HG03103 (cell line): ENCODE measurements around the gene FHL2.
"Not testable (repeated sequence)": the region's sequence is repeated elsewhere in the genome, so short reads cannot be mapped to it uniquely, and the experiment has no call there.

Source experiments
- ATAC-seq: cut with Tn5 transposase; IDR thresholded peaks from one replicate; pipeline ENCODE4 v1.9.1; 2021; ENCODE audit warnings: low read depth; ENCODE audit not compliant: unreplicated experiment

Gene FHL2

GRCh38 chr2:105424836-105425235 is 26.0 kb upstream of the FHL2 start:
- not testable (repeated sequence) for ATAC-seq

DNA sequence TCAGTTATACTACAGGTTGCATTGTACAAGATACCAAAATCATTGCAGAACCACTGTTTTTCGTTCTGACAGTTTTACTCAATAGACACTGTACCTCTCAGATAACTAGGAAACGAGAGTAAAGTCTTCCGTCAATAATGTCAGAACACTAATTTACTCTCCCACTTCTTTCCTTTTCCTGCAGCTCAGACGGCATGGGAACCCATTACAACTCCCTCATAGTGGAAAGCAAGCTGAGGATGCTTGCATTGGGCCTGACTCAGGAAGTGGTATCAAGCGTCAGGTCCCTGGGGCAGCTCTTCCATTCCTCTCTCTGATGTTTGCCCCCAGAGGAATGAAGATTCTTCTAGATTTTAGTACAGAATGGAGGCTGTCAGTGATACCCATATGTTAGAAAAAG is 23.9 kb upstream of the FHL2 start:
- ATAC-seq: no peak

DNA sequence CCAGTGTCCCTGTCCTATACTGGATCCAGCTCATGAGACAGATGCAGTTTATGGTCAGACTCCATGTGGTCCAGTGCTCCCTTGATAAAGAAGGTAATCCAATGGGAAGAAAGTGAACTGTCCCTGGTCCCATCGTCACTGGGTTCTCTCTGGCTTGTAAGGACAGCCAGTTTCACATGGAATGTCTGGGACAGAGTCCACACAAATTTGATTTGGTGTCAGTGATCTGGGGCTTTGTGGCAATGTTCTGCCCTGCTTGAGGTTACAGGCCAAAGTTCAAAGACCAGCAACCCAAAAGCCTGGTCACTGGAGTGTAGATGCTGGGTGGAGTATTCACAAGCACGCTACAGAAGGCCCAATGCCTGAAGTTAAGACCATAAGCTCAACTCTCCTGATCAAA is 22.2 kb upstream of the FHL2 start:
- no peak for ATAC-seq

- ATAC-seq: no peak
Observed at GRCh38 chr2:105418522-105418921, 19.7 kb upstream of the FHL2 start.

GRCh38 chr2:105417857-105418436 is 19.1 kb upstream of the FHL2 start:
- ATAC-seq: no peak

GRCh38 chr2:105416156-105416555 is 17.3 kb upstream of the FHL2 start:
- ATAC-seq: no peak

- ATAC-seq: no peak
Observed at GRCh38 chr2:105415007-105415406, 16.2 kb upstream of the FHL2 start.

- ATAC-seq: no peak
Observed at GRCh38 chr2:105413206-105413605, 14.4 kb upstream of the FHL2 start.

DNA sequence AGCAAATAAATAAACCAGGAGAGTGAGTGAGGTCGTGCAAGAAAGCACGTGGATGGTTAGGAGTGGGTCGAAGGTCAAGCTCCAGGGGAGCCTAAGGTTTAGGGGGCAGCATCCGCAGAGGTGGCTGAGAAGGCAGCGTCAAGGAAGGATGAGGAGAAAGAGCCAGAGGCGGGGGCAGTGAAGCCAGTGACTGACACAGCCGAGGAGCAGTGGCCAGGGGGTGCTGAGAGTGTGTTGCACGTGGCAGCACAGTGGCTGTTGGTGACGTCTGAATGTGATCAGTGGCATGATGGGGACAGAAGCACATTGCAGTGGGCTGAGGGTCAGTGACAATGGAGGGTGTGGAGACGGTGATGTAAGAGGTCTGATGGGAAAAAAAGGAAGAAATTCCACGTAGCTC is 13.7 kb upstream of the FHL2 start:
- no peak for ATAC-seq

DNA sequence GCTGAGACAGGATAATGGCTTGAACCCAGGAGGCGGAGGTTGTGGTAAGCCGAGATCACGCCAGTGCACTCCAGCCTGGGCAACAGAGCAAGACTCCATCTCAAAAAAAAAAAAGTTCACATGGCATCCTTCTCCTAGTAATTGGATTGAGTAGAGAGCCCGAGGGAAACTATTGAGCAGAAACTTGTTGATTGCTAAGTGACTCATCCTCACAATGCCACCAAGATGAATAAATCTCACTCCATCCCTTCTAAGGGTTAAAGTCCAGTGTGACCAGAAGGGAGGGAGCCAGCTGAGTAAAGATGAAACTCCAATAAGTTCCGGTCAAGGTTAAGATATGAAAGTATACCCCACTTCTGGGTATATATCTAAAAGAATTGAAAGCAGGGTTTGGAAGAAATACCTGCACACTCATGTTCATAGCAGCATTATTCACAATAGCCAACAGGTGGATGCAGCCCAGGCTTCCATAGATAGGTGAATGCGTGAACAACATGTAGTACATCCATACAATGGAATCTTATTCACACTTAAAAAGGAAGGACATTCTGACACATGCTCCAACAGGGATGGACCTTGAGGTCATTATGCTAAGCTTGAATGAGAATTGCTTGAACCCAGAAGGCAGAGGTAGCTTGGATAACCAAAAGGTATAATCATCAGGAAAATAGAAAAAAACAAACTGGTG is 13.0 kb upstream of the FHL2 start:
- ATAC-seq: no peak

DNA sequence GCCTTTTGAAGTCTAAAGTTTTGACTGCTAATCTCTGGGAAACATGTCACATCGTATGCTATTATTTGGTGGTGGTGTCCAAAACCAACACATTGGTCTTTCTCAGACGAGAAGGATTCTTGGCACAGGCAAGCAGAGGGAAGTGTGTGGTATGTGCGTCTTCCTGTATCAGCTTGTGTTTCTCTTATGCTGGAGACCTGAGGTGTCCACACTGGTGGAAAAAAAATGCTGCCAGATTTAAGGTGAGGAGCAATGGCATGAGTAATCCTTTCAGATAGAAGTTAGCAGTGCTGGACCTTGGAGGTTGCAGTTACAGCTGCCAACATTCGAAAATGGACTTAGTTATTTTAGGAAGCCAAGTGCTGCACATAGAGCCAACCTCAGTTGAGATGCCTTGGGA is 11.7 kb upstream of the FHL2 start:
- ATAC-seq: no peak

GRCh38 chr2:105409717-105410116 is 10.9 kb upstream of the FHL2 start:
- ATAC-seq: no peak

GRCh38 chr2:105407946-105408743 is 9.3 kb upstream of the FHL2 start:
- no peak for ATAC-seq

DNA sequence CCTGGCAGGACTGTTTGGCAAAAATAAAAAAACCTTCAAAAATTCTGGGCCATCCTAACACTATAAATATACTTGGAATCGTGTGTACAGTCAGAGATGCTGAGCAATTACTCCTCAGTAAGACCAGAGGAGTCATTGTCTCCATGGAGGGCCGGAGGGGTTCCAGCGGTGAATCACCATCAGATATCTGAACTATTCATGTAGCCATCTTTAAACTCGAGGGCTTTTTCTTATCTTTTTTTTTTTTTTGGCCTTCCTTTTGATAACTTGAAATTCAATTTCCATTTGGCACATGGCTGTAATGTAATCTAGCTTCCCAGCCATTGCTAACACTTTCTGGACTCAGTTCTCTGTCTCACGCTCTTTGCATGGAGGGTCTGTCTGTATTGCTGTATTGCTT is 7.4 kb upstream of the FHL2 start:
- ATAC-seq: no peak

DNA sequence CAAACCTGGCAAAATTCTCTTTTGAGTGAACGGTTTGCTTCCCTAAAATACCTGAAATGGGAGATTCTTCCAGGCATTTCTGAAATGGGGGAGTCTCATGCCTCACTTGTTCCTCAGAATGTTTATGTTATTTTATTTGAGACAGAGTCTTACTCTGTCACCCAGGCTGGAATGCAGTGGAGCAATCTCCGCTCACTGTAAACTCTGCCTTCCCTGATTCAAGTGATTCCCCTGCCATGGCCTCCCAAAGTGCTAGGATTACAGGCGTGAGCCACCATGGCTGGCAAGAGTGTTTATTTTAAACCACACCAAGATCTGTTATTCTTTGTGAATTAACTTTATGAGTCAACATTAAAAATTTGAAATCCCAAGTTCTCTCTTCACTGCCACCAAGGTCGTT is 6.4 kb upstream of the FHL2 start:
- ATAC-seq: no peak

GRCh38 chr2:105404736-105405135 is 5.9 kb upstream of the FHL2 start:
- no peak for ATAC-seq

GRCh38 chr2:105403783-105404698 is 5.2 kb upstream of the FHL2 start:
- no peak for ATAC-seq

- ATAC-seq: no peak
Observed at GRCh38 chr2:105403241-105403782, 4.5 kb upstream of the FHL2 start.

DNA sequence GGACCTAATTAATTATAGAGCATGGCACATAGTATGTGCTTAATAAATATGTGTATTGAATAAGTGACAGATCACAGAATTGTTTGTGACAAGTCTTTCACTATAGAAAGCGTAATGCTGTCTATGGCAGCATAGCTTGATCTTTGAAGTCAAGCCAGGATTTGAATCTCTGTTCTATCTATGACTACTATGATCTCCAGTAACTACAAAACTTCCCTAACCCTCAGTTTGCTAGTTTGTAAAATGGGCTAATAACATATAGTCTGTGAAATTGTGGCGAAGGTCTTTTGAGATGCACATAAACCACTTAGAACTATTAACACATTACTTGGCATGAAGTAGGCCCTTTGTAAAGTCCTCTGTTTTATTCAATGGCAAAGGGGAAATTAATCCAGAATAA is 4.0 kb upstream of the FHL2 start:
- no peak for ATAC-seq

DNA sequence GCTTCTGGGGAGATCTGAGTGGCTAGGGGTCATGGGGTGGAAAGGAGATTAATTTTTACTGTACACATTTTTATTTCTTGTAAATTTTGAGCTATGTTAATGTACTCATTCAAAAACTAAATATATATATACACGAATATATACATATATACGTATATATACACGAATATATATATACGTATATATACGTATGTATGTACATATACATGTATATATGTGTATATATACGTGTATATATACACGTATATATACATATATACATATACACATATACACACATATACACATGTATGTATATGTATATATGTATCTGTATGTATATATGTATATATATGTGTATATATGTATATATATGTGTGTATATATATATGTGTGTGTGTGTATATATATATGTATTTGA is 3.0 kb upstream of the FHL2 start:
- ATAC-seq: no peak

GRCh38 chr2:105400138-105400540 is 1.3 kb upstream of the FHL2 start:
- no peak for ATAC-seq
